Thymus (tissue), 14 donors: ENCODE data around the gene SLC2A8. TPM values are rescaled to one million over a fixed set of nuclear protein-coding genes. Genes with fewer than 3 reads are reported as not detected.

Experiments used
- DNase-seq, 9 donors: peaks; one replicate each; pipeline ENCODE4 v3.0.0-alpha.2; 2013; ENCODE audit warnings: low spot score in 9 of 9, low read depth in 6 of 9, missing footprints in 1 of 9
- H3K27ac ChIP-seq, 2 donors: one replicate each; pipeline ENCODE4 v1.5.1; 2013; ENCODE audit warnings: control low read depth in 1 of 2, low read depth in 1 of 2, low read length in 1 of 2, mild to moderate bottlenecking in 1 of 2, moderate library complexity in 1 of 2
- H3K27me3 ChIP-seq, 2 donors: one replicate each; pipeline ENCODE4 v1.5.1; 2013; ENCODE audit warnings: low read length in 1 of 2; ENCODE audit not compliant: control insufficient read depth in 2 of 2, insufficient read depth in 1 of 2
- H3K36me3 ChIP-seq, 2 donors: one replicate each; pipeline ENCODE4 v1.5.1; 2013; ENCODE audit warnings: low read length in 1 of 2, mild to moderate bottlenecking in 1 of 2, moderate library complexity in 1 of 2; ENCODE audit not compliant: control insufficient read depth in 2 of 2, insufficient read depth in 2 of 2
- H3K4me1 ChIP-seq, 2 donors: one replicate each; pipeline ENCODE4 v1.5.1; 2013; ENCODE audit warnings: low read length in 2 of 2; ENCODE audit not compliant: control insufficient read depth in 2 of 2, insufficient read depth in 2 of 2
- H3K4me3 ChIP-seq, 2 donors: one replicate each; pipeline ENCODE4 v1.5.1; 2013; ENCODE audit warnings: low read length in 2 of 2, control low read depth in 1 of 2, mild to moderate bottlenecking in 1 of 2
- H3K9me3 ChIP-seq, 2 donors: one replicate each; pipeline ENCODE4 v1.5.1; 2013; ENCODE audit warnings: low read length in 1 of 2, mild to moderate bottlenecking in 1 of 2; ENCODE audit not compliant: control insufficient read depth in 2 of 2, insufficient read depth in 1 of 2
- WGBS: extraction: QIAGEN DNeasy Blood & Tissue Kit; methylation state at CpG from one replicate; pipeline ENCODE4 v1.1.7; 2013; 5-methylcytosine and 5-hydroxymethylcytosine counted together
- long read RNA-seq, 10 donors: transcript quantifications; one replicate each; lab custom pipeline, GENCODE V29; 2026
- polyA plus RNA-seq: library from polyadenylated mRNA; stranded (reverse); fragments of 200-250 nt; gene quantifications from one replicate; pipeline ENCODE4 v1.2.3, GENCODE V29; 2013
- total RNA-seq: library from RNA; stranded (reverse); fragments of 120-200 nt; gene quantifications from one replicate; pipeline ENCODE4 v1.2.4, GENCODE V29; 2013
- donor health status: healthy.

The SLC2A8 gene, protein sequence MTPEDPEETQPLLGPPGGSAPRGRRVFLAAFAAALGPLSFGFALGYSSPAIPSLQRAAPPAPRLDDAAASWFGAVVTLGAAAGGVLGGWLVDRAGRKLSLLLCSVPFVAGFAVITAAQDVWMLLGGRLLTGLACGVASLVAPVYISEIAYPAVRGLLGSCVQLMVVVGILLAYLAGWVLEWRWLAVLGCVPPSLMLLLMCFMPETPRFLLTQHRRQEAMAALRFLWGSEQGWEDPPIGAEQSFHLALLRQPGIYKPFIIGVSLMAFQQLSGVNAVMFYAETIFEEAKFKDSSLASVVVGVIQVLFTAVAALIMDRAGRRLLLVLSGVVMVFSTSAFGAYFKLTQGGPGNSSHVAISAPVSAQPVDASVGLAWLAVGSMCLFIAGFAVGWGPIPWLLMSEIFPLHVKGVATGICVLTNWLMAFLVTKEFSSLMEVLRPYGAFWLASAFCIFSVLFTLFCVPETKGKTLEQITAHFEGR
- 3.6 TPM for total RNA-seq
- 7.8 TPM for polyA plus RNA-seq
- long read RNA-seq, donor 1, result 0 reads
- long read RNA-seq, donor 2, result 0 reads
- long read RNA-seq, donor 3, result 0 reads
- long read RNA-seq, donor 4, result 0 reads
- long read RNA-seq, donor 5, result 0 reads
- long read RNA-seq, donor 6, partial matches to known transcripts, result 0 of 2 reads
- long read RNA-seq, donor 6, other reads (novel, unspliced or antisense), result 0 of 2 reads
- long read RNA-seq, donor 7, partial matches to known transcripts, result 0 of 1 reads
- long read RNA-seq, donor 7, other reads (novel, unspliced or antisense), result 0 of 1 reads
- long read RNA-seq, donor 8, result 0 reads
- long read RNA-seq, donor 9, partial matches to known transcripts, result 0 of 1 reads
- long read RNA-seq, donor 9, other reads (novel, unspliced or antisense), result 0 of 1 reads
- long read RNA-seq, donor 10, result 0 reads

DNA sequence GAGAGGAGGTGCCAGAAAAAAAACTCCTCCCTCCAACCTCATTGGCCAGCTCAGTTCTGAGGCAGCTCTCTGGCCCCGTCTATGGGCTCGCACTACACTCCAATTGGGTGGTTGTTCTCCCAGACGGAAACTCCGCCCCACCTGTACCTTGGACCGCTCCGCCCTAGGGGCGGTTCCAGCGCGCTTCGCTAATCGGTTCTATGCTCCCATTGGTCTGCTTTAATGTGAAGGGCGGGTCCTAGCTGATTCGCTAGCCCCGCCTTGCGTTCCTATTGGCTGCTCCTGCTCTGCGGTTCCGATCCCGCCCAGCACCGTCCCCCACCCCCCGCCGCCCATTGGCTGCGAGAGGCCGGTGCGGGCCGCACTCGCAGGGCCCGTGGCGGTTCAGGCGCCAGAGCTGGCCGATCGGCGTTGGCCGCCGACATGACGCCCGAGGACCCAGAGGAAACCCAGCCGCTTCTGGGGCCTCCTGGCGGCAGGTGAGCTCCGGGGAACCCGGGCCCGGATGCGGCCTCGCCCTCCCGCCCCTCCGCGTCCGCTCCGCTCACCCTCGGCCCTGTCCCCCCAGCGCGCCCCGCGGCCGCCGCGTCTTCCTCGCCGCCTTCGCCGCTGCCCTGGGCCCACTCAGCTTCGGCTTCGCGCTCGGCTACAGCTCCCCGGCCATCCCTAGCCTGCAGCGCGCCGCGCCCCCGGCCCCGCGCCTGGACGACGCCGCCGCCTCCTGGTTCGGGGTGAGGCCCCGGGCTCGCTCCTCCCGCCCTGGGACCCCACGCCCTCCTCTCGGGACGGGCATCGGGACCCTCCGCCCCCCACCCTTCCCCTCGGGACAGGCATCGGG, at the start of gene SLC2A8:
TSS of gene SLC2A8 (plus strand) at position 362 of the 838 bp plus-strand sequence. CDS start at position 424, 62 bp downstream.
- Histone ChIP-seq H3K27me3 (peaks cover 83 to 100% of the 10 kb centered on the region in 2 donors), H3K9me3 (peaks cover 1 to 5% of the 10 kb centered on the region in 2 donors), H3K36me3 (no peaks in the 10 kb centered on the region), H3K27ac (peak within 1 kb of the TSS in 1 of 2 donors; percentile 67), H3K4me1 (peaks cover 5 to 13% of the 10 kb centered on the region in 2 donors), H3K4me3 (peak within 1 kb of the TSS; percentile 6 to 49)
- WGBS, result 3% methylated on average over 87 of the region's 87 CpGs
- DNase-seq, result peak; percentile 66 to 88 (median 79)

GRCh38 chr9:127347831-127348776, 48.9 kb upstream of the SLC2A8 start:
- DNase-seq, result peak in 1 of 9 donors; percentile 10
- Histone ChIP-seq H3K4me1 (no peaks in the 10 kb centered on the region), H3K27me3 (peaks cover 7 to 20% of the 10 kb centered on the region in 2 donors), H3K9me3 (no peaks in the 10 kb centered on the region), H3K4me3 (no peak overlapping the region), H3K36me3 (no peaks in the 10 kb centered on the region), H3K27ac (no peak overlapping the region)
- whole genome bisulfite sequencing, result 92% methylated on average over 8 of the region's 8 CpGs

DNA sequence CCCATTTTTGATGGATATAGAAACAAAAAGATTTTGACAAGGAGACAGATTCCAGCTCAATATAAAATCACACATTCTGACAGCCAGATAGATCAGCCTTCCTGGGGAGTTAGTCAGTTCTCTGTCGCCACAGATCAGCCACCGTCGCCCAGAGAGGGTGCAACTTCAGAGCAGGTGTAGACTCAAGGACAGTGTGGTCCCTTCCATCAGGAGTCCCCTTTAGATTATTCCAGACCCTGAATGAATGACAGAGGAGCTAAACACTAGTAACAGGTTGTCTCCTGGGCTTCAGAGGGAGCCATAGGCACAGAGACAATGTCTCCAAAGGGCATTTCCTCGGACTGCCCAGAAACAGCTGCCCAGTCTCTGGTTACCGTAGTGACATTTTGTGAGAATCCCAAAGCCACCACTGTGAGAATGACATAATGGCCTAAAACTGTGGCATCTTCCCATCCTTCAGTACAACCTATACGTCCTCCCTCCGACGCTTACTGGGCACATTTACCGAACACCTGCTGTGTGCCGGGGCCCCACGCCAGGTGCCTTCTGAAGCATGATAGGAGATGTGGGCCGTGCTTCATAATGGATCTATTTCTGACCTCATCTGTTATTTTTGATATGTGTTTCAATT, 47.4 kb upstream of the SLC2A8 start:
- no peak for DNase-seq
- H3K4me3 ChIP-seq, result no peak overlapping the region
- H3K36me3 ChIP-seq, result no peaks in the 10 kb centered on the region
- H3K9me3 ChIP-seq, result no peaks in the 10 kb centered on the region
- no peaks in the 10 kb centered on the region for H3K4me1 ChIP-seq
- 96% methylated on average over 12 of the region's 12 CpGs for WGBS
- H3K27me3 ChIP-seq, result peaks cover 10 to 28% of the 10 kb centered on the region in 2 donors
- no peak overlapping the region for H3K27ac ChIP-seq

- no peak overlapping the region for H3K4me3 ChIP-seq
- no peak overlapping the region for H3K27ac ChIP-seq
- 94% methylated on average over 4 of the region's 4 CpGs for WGBS
- no peaks in the 10 kb centered on the region for H3K4me1 ChIP-seq
- DNase-seq, result no peak
- no peaks in the 10 kb centered on the region for H3K9me3 ChIP-seq
- H3K36me3 ChIP-seq, result no peaks in the 10 kb centered on the region
- H3K27me3 ChIP-seq, result peaks cover 13 to 39% of the 10 kb centered on the region in 2 donors
These were observed 45.5 kb upstream of the SLC2A8 start for GRCh38 chr9:127351182-127352166.

DNA sequence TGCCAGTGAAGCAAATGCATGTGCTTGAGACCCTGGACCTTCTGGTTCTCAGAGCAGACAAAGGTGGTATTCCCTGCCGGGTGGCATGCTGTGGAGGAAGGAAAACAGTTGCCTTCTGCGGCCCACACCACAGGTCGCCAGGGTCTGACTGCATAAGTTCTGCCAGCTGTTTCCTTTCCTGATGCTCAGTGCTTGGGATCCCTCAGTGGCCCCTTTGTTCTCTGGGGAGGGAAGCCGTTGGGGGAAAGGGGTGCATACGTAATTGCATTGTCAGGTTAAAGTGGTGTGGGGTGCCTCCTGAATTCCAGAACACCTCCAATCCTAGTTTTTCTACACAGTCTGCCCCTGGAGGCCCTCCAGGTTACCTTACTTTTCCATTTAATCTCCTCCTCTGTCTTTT, 43.1 kb upstream of the SLC2A8 start:
- DNase-seq, result no peak
- no peaks in the 10 kb centered on the region for H3K4me1 ChIP-seq
- WGBS, result 13% methylated on average over 5 of the region's 5 CpGs
- no peaks in the 10 kb centered on the region for H3K36me3 ChIP-seq
- H3K27me3 ChIP-seq, result peaks cover 13 to 44% of the 10 kb centered on the region in 2 donors
- H3K4me3 ChIP-seq, result no peak overlapping the region
- peaks cover 0 to 4% of the 10 kb centered on the region in 2 donors for H3K9me3 ChIP-seq
- H3K27ac ChIP-seq, result no peak overlapping the region

DNA sequence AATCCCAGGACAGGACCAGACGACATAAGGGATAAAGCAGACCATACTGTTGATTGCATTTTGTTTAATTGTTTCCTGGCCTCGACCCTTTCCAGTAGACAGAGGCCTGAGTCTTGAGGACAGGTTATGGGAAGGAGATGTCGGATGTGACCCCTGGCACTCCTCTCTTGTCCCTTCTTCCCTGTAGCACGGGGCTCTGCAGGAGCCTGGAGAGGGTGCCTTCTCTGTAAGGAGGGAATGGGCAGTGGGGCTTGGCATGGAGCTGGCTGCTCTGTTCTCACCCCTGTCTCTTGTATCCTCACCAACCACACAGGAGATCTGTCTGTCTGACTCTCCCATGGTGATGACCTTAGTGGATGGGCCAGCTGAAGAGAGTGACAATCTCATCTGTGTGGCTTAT, 40.1 kb upstream of the SLC2A8 start:
- Histone ChIP-seq H3K36me3 (no peaks in the 10 kb centered on the region), H3K9me3 (peaks cover 0 to 4% of the 10 kb centered on the region in 2 donors), H3K4me3 (no peak overlapping the region), H3K4me1 (peaks cover 0 to 3% of the 10 kb centered on the region in 2 donors), H3K27ac (no peak overlapping the region), H3K27me3 (peaks cover 18 to 51% of the 10 kb centered on the region in 2 donors)
- DNase-seq, result no peak
- 93% methylated on average over 4 of the region's 4 CpGs for WGBS

GRCh38 chr9:127358023-127358535, 38.9 kb upstream of the SLC2A8 start:
- H3K27ac ChIP-seq, result no peak overlapping the region
- whole genome bisulfite sequencing, result 93% methylated on average over 3 of the region's 3 CpGs
- no peak overlapping the region for H3K4me3 ChIP-seq
- peaks cover 0 to 4% of the 10 kb centered on the region in 2 donors for H3K9me3 ChIP-seq
- peaks cover 0 to 3% of the 10 kb centered on the region in 2 donors for H3K4me1 ChIP-seq
- peaks cover 11 to 53% of the 10 kb centered on the region in 2 donors for H3K27me3 ChIP-seq
- no peak for DNase-seq
- H3K36me3 ChIP-seq, result no peaks in the 10 kb centered on the region
